RWPE2 (cell line): Measurements from ENCODE around the gene BOC.

Experiments
- ATAC-seq: fragments of 200-7000 bp; cut with Tn5 transposase; 3 replicates; pipeline ENCODE4 v1.9.1; 2021; ENCODE audit warnings: low read depth
- DNase-seq: peaks from one replicate; pipeline ENCODE4 v3.0.0-alpha.2; 2020; ENCODE audit warnings: low spot score
- H3K27ac ChIP-seq: fragments of 450-650 bp; 2 replicates; pipeline ENCODE4 v1.5.1; 2017; ENCODE audit warnings: mild to moderate bottlenecking; ENCODE audit not compliant: poor library complexity, severe bottlenecking
- H3K27me3 ChIP-seq: fragments of 250-450 bp; sonication (Bioruptor Pico); 2 replicates; pipeline ENCODE4 v1.5.1; 2021; ENCODE audit warnings: mild to moderate bottlenecking, moderate library complexity; ENCODE audit not compliant: insufficient read depth, poor library complexity, severe bottlenecking
- H3K36me3 ChIP-seq: fragments of 250-450 bp; sonication (Bioruptor Pico); 2 replicates; pipeline ENCODE4 v1.5.1; 2020; ENCODE audit warnings: low read depth, mild to moderate bottlenecking, moderate library complexity
- H3K4me1 ChIP-seq: fragments of 250-450 bp; sonication (Bioruptor Pico); 2 replicates; pipeline ENCODE4 v1.5.1; 2021; ENCODE audit warnings: mild to moderate bottlenecking, moderate library complexity; ENCODE audit not compliant: insufficient read depth, poor library complexity, severe bottlenecking
- H3K4me3 ChIP-seq: fragments of 250-450 bp; sonication (Bioruptor Pico); 2 replicates; pipeline ENCODE4 v1.5.1; 2021; ENCODE audit warnings: mild to moderate bottlenecking, moderate library complexity; ENCODE audit not compliant: severe bottlenecking
- H3K9me3 ChIP-seq: fragments of 250-450 bp; sonication (Bioruptor Pico); 2 replicates; pipeline ENCODE4 v1.5.1; 2021; ENCODE audit warnings: mild to moderate bottlenecking, moderate library complexity; ENCODE audit not compliant: severe bottlenecking
- TF ChIP-seq, protein P1 (sequence below): fragments of 450-650 bp; IDR thresholded peaks from one replicate; pipeline ENCODE4 v1.5.1; 2017; ENCODE audit warnings: mild to moderate bottlenecking, moderate library complexity; ENCODE audit not compliant: poor library complexity, severe bottlenecking

The BOC gene

DNA sequence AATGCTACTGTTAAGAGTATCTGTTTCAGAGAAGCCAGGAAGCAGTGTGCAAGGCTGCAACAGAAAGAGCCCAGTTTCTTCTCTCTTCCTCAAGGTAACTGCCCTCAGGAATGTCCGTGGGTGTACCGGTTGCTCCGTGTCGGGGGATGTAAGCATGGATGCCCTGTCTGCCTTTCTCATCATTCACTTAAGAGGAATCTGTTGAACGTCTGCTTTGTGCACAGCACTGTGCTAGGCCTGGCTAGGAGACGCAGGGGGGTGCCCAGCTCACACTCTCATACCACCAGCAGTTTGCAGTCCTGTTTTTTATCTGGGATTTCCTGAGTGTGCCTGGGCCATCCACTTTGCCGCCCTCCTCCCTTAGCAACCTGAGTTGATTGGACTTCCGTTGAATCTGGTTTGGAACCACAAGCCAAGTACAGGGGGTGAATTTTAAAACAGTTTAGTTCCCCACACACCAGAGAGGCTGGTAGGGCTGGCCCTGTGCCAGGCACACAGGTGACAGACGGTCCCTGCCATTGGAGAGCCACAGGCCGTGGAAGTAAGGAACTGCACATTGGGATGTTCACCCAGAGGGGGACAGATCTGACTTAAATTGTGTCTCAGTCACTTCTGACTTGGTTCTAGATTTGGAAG, 11.2 kb downstream of the BOC start:
- ATAC-seq (no peak), DNase-seq (no peak)
- Histone ChIP-seq H3K27ac (no peak overlapping the region), H3K9me3 (no peaks in the 10 kb centered on the region), H3K36me3 (no peaks in the 10 kb centered on the region), H3K4me3 (no peak overlapping the region), H3K27me3 (no peaks in the 10 kb centered on the region), H3K4me1 (no peaks in the 10 kb centered on the region)
- TF ChIP-seq, protein P1, sequence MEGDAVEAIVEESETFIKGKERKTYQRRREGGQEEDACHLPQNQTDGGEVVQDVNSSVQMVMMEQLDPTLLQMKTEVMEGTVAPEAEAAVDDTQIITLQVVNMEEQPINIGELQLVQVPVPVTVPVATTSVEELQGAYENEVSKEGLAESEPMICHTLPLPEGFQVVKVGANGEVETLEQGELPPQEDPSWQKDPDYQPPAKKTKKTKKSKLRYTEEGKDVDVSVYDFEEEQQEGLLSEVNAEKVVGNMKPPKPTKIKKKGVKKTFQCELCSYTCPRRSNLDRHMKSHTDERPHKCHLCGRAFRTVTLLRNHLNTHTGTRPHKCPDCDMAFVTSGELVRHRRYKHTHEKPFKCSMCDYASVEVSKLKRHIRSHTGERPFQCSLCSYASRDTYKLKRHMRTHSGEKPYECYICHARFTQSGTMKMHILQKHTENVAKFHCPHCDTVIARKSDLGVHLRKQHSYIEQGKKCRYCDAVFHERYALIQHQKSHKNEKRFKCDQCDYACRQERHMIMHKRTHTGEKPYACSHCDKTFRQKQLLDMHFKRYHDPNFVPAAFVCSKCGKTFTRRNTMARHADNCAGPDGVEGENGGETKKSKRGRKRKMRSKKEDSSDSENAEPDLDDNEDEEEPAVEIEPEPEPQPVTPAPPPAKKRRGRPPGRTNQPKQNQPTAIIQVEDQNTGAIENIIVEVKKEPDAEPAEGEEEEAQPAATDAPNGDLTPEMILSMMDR: no peak

DNA sequence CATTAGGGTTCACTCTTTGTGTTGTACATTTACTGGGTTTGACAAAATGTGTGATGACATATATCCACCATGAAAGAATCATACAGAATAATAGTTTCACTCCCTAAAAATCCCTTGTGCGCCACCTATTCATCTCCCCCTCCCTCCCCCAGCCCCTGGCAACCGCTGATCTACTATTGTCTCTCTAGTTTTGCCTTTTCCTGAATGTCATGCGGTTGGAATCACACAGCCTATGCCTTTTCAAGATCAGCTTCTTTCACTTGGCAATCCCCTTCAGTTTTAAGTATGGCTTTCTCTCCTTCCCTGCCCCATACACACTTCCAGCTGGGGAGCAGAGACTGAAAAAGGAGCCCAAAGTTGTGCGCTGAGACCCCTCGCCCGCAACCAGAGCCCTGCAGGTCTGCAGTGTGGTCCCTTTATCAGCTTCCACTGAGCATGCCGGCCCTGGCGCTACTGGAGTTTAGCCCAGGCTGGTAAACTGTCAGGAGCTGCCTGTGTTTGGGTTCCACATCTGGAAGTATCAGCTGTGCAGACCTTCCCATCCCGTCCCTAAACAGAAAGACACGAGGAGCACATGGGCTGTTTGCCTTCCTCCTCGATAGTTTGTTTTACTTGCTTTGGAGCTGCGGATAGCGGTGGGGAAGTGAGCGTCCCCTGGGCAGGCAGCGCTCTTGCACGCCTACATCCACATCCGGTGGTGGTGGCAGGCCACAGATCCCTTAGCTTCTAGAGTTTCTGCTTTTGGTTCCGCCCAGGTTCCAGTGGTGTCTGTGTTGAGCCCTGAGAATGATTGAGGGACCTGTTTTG, 12.3 kb downstream of the BOC start:
- TF ChIP-seq, protein P1: no peak
- Histone ChIP-seq H3K4me1 (no peaks in the 10 kb centered on the region), H3K27ac (no peak overlapping the region), H3K4me3 (no peak overlapping the region), H3K9me3 (no peaks in the 10 kb centered on the region), H3K27me3 (no peaks in the 10 kb centered on the region), H3K36me3 (no peaks in the 10 kb centered on the region)
- DNase-seq (no peak), ATAC-seq (no peak)

DNA sequence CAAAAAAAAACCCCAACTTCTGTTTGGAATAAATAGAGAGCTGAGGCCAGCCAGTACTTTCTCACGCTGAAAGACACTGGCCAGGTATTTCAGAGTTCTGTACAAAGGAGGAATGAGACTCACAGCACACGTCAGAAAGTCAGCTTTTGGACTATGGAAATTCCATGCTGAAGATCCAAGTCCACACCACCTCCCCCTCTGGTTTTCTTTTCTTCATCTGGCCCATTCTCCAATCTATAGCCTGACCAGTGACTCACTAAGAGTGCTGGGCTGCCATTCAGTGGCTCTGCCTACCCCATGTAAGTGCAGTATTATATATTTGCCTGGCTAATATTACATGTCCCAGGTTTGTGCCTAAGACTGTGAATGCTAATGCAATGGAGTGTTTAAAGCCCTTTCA, 13.9 kb downstream of the BOC start:
- H3K27me3 ChIP-seq: no peaks in the 10 kb centered on the region
- TF ChIP-seq, protein P1: no peak
- H3K27ac ChIP-seq: no peak overlapping the region
- H3K4me3 ChIP-seq: no peak overlapping the region
- no peaks in the 10 kb centered on the region for H3K9me3 ChIP-seq
- ATAC-seq (no peak), DNase-seq (no peak)
- no peaks in the 10 kb centered on the region for H3K4me1 ChIP-seq
- no peaks in the 10 kb centered on the region for H3K36me3 ChIP-seq

DNA sequence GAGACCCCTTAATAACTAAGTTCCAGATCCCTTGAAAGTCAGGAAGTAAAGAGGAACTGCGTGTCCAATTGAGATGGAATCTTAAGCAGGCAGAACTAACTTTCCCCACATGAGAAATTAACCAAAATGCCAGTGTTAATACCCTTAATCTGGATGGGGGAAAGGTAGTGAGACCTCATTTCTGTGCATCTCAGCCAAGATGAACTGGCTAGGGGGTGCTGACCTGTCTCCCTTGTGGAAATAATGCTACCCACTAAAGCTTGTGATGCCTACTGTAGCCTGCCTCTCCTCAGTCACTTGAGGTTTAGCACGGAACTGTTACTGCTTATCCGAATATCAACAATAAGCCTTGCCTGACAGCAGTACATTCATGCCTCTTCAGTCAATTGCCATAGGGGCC, 15.1 kb downstream of the BOC start:
- Histone ChIP-seq H3K4me1 (peaks cover 5% of the 10 kb centered on the region), H3K27ac (no peak overlapping the region), H3K36me3 (no peaks in the 10 kb centered on the region), H3K27me3 (no peaks in the 10 kb centered on the region), H3K4me3 (no peak overlapping the region), H3K9me3 (no peaks in the 10 kb centered on the region)
- DNase-seq (no peak), ATAC-seq (no peak)
- TF ChIP-seq, protein P1: no peak

DNA sequence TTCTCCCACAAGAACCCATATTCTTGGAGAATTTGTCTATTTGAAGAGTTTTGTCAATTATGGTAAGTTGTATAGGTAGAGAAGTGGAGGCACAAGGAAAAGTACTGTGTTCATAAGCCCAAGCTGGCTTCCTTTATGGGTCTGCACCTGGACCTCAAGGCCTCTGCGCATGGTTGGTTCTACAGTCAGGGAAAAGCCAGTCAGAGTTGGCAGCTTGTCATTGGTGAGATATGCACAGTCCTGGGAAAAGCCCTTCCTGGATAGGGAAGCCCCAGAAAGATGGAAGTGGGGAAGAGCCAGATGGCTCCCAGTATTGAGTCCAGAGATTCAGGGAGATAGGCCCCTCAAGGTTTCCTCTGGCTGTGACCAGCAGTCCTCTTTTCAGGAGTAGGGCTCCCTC, 15.8 kb downstream of the BOC start:
- no peaks in the 10 kb centered on the region for H3K9me3 ChIP-seq
- H3K4me3 ChIP-seq: no peak overlapping the region
- H3K27ac ChIP-seq: no peak overlapping the region
- H3K36me3 ChIP-seq: no peaks in the 10 kb centered on the region
- ATAC-seq: no peak
- no peak for DNase-seq
- TF ChIP-seq, protein P1: no peak
- peaks cover 11% of the 10 kb centered on the region for H3K4me1 ChIP-seq
- H3K27me3 ChIP-seq: no peaks in the 10 kb centered on the region
